ENCODE measurements around the gene UCK1. TPM values are rescaled to one million over a fixed set of nuclear protein-coding genes. Genes with fewer than 3 reads are reported as not detected.
A peak's percentile ranks its signal among the peaks of the same experiment; 100 is the strongest.

UCK1 gene
- total RNA-seq, 3 donors from 2014 or later (not counting 1 experiment from before 2014, with no cell fraction given), result 29.9 to 35.2 (median 30.2) TPM

DNA sequence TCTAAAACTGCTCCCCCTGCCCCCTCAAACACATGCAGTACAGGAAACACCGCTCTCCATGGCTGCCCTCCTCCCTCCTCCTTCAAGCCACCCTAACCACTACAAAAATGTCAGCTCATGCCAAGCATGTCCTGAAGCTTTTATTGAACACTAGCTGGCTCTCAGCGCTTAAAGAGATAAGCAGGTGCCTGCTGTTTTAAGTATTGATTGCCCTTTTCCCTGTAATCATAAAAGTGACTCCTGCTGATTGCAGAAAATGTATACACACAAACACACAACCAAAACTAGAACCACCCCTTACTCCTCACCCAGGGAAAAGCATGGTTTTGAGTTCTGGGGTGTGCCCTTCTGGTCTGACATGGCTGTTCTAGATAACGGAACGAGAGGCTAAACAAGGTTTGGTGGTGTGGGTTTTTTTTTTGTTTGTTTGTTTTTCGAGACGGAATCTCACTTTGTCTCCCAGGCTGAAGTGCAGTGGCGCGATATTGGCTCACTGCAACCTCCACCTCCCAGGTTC, 3.7 kb upstream of the UCK1 start:
- 36% methylated on average over 8 of the region's 8 CpGs for WGBS (ENCODE audit: insufficient coverage)
- no peak overlapping the region for H3K27ac ChIP-seq (ENCODE audit: low read length)
- DNase-seq (peak in 1 of 2 donors; percentile 58), ATAC-seq (no peak)
- H3K9me3 ChIP-seq (ENCODE audit: control insufficient read depth, insufficient read depth, low read length), result no peaks in the 10 kb centered on the region
- intact Hi-C loops (cut with micrococcal nuclease), result no loop called here
- Mint-ChIP-seq H3K36me3 (no peaks in the 10 kb centered on the region), H3K9me3 (no peaks in the 10 kb centered on the region), H3K27ac (no peak overlapping the region), H3K4me3 (no peak overlapping the region), H3K27me3 (ENCODE audit: low read depth in 2 of 2) (no peaks in the 10 kb centered on the region), H3K4me1 (peaks cover 0 to 8% of the 10 kb centered on the region in 2 donors)
- no peaks in the 10 kb centered on the region for H3K27me3 ChIP-seq (ENCODE audit: control insufficient read depth, insufficient read depth, low read length)
- TF ChIP-seq, protein P1, sequence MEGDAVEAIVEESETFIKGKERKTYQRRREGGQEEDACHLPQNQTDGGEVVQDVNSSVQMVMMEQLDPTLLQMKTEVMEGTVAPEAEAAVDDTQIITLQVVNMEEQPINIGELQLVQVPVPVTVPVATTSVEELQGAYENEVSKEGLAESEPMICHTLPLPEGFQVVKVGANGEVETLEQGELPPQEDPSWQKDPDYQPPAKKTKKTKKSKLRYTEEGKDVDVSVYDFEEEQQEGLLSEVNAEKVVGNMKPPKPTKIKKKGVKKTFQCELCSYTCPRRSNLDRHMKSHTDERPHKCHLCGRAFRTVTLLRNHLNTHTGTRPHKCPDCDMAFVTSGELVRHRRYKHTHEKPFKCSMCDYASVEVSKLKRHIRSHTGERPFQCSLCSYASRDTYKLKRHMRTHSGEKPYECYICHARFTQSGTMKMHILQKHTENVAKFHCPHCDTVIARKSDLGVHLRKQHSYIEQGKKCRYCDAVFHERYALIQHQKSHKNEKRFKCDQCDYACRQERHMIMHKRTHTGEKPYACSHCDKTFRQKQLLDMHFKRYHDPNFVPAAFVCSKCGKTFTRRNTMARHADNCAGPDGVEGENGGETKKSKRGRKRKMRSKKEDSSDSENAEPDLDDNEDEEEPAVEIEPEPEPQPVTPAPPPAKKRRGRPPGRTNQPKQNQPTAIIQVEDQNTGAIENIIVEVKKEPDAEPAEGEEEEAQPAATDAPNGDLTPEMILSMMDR (IDR thresholded peaks at IDR 0.05), result no peak
- peaks cover 46% of the 10 kb centered on the region for H3K4me1 ChIP-seq (ENCODE audit: control insufficient read depth, insufficient read depth, low read length)
- H3K4me3 ChIP-seq (ENCODE audit: low read length), result no peak overlapping the region
- H3K36me3 ChIP-seq (ENCODE audit: control insufficient read depth, insufficient read depth, low read length), result peaks cover 1% of the 10 kb centered on the region

DNA sequence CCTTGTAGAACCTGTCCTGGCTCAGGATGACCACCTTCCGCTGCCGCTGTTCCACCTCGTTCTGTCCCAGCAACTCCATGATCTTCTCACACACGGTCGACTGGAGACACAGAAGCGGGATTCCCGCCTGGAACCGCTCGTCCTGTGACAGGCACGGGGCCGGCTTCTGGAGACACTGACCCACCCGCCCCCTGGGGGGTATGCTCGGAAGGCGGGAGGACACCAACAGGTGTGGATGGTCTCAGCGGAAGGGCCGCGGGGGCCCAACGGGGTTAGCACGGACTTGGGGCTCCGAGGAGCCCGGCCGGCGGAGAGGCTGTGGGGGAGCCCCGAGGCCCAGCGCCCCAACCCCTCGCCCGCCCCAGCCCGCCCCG, 530 bp downstream of the UCK1 start:
- ATAC-seq (peak; percentile 14 to 15 (median 15)), DNase-seq (peak in 1 of 2 donors; percentile 36)
- intact Hi-C loops (cut with micrococcal nuclease), result no loop called here
- Histone ChIP-seq H3K27me3 (ENCODE audit: control insufficient read depth, insufficient read depth, low read length) (no peaks in the 10 kb centered on the region), H3K27ac (ENCODE audit: low read length) (no peak overlapping the region), H3K4me1 (ENCODE audit: control insufficient read depth, insufficient read depth, low read length) (peaks cover 33% of the 10 kb centered on the region), H3K4me3 (ENCODE audit: low read length) (peak overlapping the region; percentile 42), H3K9me3 (ENCODE audit: control insufficient read depth, insufficient read depth, low read length) (no peaks in the 10 kb centered on the region), H3K36me3 (ENCODE audit: control insufficient read depth, insufficient read depth, low read length) (peaks cover 28% of the 10 kb centered on the region)
- peak overlapping the region in 1 of 2 donors; percentile 51 for H3K27ac Mint-ChIP-seq
- H3K9me3 Mint-ChIP-seq, result no peaks in the 10 kb centered on the region
- H3K36me3 Mint-ChIP-seq, result peaks cover 6% of the 10 kb centered on the region
- TF ChIP-seq, protein P1 (IDR thresholded peaks at IDR 0.05), result no peak
- peak overlapping the region; percentile 76 for H3K4me3 Mint-ChIP-seq
- no peaks in the 10 kb centered on the region for H3K27me3 Mint-ChIP-seq (ENCODE audit: low read depth in 2 of 2)
- peaks cover 0 to 15% of the 10 kb centered on the region in 2 donors for H3K4me1 Mint-ChIP-seq
- 5% methylated on average over 29 of the region's 29 CpGs for WGBS (ENCODE audit: insufficient coverage)

DNA sequence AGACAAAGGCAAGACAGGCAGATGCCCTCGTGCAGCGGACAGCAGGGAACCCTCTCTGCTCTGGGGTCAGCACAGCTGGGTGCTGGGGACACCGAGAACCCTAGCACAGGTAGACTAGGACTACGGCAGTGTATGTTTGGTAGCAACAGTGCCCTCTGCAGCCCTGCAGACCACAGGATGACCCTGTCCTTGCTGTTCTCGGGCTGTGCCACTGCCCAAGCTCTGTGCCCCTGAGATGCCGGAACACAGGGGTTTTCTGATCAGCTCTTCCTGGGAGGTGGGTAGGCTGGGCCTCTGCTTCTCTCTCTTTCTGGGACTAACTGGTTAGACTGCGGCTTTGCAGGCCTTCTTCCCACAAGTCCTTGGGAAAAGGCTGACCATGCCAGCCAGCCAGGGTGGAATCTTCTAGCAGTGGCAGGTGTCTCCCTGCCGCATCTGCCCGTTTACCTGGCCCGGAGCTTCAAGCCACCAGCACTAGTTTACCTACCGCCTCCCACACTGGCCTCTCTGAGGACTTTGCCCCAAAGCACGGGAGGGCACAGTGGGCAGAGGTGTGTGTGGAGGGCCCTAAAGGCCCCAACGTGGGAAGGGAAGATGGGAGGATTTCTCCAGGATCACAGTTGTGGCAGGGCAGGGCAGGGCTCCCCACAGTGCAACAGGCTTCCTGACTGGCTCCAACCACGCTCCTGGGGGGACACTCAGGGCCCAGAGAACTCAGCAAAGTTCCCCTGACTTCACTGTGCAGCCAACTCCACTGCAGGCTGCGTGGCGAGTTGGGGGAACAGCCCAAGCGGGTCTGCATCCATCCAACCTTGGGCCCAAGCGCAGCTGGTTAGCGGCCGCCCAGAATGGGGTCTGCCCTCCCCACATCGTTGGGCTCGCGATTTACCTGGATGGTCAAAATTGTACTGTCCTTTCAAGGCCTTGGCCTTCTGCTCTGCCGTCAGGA, 1.2 kb downstream of the UCK1 start:
- H3K9me3 Mint-ChIP-seq, result no peaks in the 10 kb centered on the region
- intact Hi-C loops (cut with micrococcal nuclease), result no loop called here
- H3K27ac Mint-ChIP-seq, result peak overlapping the region in 1 of 2 donors; percentile 51
- ATAC-seq (no peak), DNase-seq (no peak)
- peaks cover 27% of the 10 kb centered on the region for H3K4me1 ChIP-seq (ENCODE audit: control insufficient read depth, insufficient read depth, low read length)
- H3K4me3 ChIP-seq (ENCODE audit: low read length), result peak overlapping the region; percentile 42
- H3K27me3 Mint-ChIP-seq (ENCODE audit: low read depth in 2 of 2), result no peaks in the 10 kb centered on the region
- peaks cover 34% of the 10 kb centered on the region for H3K36me3 ChIP-seq (ENCODE audit: control insufficient read depth, insufficient read depth, low read length)
- H3K36me3 Mint-ChIP-seq, result peaks cover 6% of the 10 kb centered on the region
- H3K27me3 ChIP-seq (ENCODE audit: control insufficient read depth, insufficient read depth, low read length), result no peaks in the 10 kb centered on the region
- no peak overlapping the region for H3K27ac ChIP-seq (ENCODE audit: low read length)
- TF ChIP-seq, protein P1 (IDR thresholded peaks at IDR 0.05), result no peak
- H3K9me3 ChIP-seq (ENCODE audit: control insufficient read depth, insufficient read depth, low read length), result no peaks in the 10 kb centered on the region
- 79% methylated on average over 24 of the region's 24 CpGs for WGBS (ENCODE audit: insufficient coverage)
- peaks cover 0 to 15% of the 10 kb centered on the region in 2 donors for H3K4me1 Mint-ChIP-seq
- peak overlapping the region; percentile 76 for H3K4me3 Mint-ChIP-seq

Measured in natural killer cell (primary cell).